Mucosa of rectum (tissue), 2 donors: ENCODE data around the gene TRAPPC6A.

Experiments used
- H3K27ac ChIP-seq, 2 donors: one replicate each; pipeline ENCODE4 v1.7.0; 2013; ENCODE audit warnings: inconsistent platforms in 2 of 2, low read depth in 2 of 2, low read length in 2 of 2
- H3K27me3 ChIP-seq, 2 donors: one replicate each; pipeline ENCODE4 v1.7.0; 2013; ENCODE audit warnings: low read length in 2 of 2; ENCODE audit not compliant: control insufficient read depth in 2 of 2, insufficient read depth in 2 of 2
- H3K36me3 ChIP-seq, 2 donors: one replicate each; pipeline ENCODE4 v1.7.0; 2013; ENCODE audit warnings: low read length in 2 of 2; ENCODE audit not compliant: control insufficient read depth in 2 of 2, insufficient read depth in 2 of 2
- H3K4me1 ChIP-seq, 2 donors: one replicate each; pipeline ENCODE4 v1.7.0; 2013; ENCODE audit warnings: low read length in 2 of 2, mild to moderate bottlenecking in 1 of 2; ENCODE audit not compliant: control insufficient read depth in 2 of 2, insufficient read depth in 2 of 2
- H3K4me3 ChIP-seq, 2 donors: one replicate each; pipeline ENCODE4 v1.7.0; 2013; ENCODE audit warnings: low read length in 2 of 2
- H3K9ac ChIP-seq, 2 donors: one replicate each; pipeline ENCODE4 v1.7.0; 2013; ENCODE audit warnings: low read length in 2 of 2, low read depth in 1 of 2, mild to moderate bottlenecking in 1 of 2
- H3K9me3 ChIP-seq, 2 donors: one replicate each; pipeline ENCODE4 v1.7.0; 2013; ENCODE audit warnings: low read length in 2 of 2; ENCODE audit not compliant: control insufficient read depth in 2 of 2
- donor health status: healthy.
- donor health status: Normal muscosa, but diverticular disease.

The TRAPPC6A gene

GRCh38 chr19:45142016-45142725 lies 35.9 kb downstream of the TRAPPC6A start:
- Histone ChIP-seq H3K4me3 (no peak overlapping the region), H3K36me3 (peaks cover 24 to 27% of the 10 kb centered on the region in 2 donors), H3K27me3 (no peaks in the 10 kb centered on the region), H3K4me1 (no peaks in the 10 kb centered on the region), H3K9me3 (no peaks in the 10 kb centered on the region), H3K27ac (no peak overlapping the region), H3K9ac (no peak overlapping the region)

DNA sequence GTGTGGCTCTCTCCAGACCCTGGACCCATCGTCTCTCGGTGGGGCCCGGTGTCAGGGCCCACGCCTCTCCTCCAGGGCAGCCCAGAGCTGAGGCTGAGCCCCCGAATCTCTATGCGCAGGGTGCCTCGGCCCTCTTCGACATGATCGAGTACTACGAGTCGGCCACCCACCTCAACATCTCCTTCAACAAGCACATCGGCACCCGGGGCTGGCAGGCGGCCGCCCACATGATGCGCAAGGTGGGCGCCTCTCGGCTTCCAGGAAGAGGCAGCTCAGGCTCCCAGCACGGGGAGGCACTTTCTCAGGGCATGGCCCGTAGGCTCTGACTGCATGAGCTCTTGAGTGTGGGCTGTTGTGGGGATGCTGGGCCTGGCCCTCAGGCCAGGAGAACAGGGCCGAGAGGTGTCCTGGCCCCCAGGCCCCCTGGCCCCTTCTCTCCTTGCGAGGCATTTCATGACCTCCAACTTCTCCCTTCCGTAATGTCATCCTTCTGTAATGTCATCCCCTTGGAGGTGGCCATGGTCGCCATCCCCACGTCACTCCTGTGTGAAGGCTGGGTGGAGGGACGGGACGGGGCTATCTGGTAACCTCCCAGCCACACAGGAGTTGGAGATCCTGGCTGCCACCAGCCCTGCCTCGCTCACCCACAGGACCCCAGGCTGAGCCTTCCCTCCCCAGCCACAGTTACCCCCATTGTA lies 36.7 kb downstream of the TRAPPC6A start:
- H3K4me3 ChIP-seq = no peak overlapping the region
- H3K9ac ChIP-seq = no peak overlapping the region
- H3K36me3 ChIP-seq = peaks cover 24 to 26% of the 10 kb centered on the region in 2 donors
- H3K4me1 ChIP-seq = peaks cover 0 to 7% of the 10 kb centered on the region in 2 donors
- no peak overlapping the region for H3K27ac ChIP-seq
- no peaks in the 10 kb centered on the region for H3K9me3 ChIP-seq
- H3K27me3 ChIP-seq = no peaks in the 10 kb centered on the region

DNA sequence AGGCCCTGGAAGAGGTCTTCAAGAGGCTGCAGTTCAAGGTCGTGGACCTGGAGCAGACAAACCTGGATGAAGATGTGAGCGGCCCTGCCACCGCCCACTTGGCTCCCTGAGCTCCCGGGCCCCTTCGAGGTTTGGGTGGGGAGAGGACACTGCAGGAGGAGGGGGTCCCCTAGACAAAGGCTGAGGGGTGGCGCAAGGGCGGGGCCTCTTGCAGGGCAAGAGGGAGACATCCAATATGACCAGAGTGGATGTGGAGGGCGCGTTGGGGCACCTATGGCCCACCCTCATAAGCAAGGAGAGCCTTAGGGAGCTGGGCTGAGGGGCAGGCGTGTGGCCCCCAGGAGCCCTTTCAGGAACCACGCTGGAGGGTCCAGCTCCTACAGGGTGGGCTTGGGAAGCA lies 37.5 kb downstream of the TRAPPC6A start:
- Histone ChIP-seq H3K4me1 (peaks cover 0 to 8% of the 10 kb centered on the region in 2 donors), H3K9me3 (no peaks in the 10 kb centered on the region), H3K27me3 (no peaks in the 10 kb centered on the region), H3K36me3 (peaks cover 24 to 26% of the 10 kb centered on the region in 2 donors), H3K4me3 (no peak overlapping the region), H3K27ac (no peak overlapping the region), H3K9ac (no peak overlapping the region)

DNA sequence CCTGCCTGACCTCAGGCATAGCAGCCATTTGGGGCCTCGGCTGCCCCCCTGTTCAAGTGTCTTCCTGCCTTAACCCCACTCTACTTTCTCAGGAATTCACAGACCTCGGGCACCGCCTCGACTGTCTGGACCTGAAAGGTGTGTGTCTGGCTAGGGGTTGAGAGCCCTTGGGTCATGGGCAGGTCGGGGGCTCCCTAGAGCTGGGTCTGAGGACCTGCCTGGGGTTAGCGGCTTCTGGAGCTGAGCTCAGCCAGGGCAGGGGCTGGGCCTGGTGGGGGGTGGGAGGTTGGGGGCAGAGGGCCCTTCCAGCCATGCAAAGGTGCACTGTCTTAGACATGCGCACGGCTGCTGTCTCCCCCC lies 37.9 kb downstream of the TRAPPC6A start:
- Histone ChIP-seq H3K9ac (no peak overlapping the region), H3K27me3 (no peaks in the 10 kb centered on the region), H3K9me3 (no peaks in the 10 kb centered on the region), H3K27ac (no peak overlapping the region), H3K4me1 (peaks cover 0 to 8% of the 10 kb centered on the region in 2 donors), H3K4me3 (no peak overlapping the region), H3K36me3 (peaks cover 22 to 26% of the 10 kb centered on the region in 2 donors)

GRCh38 chr19:45139286-45140143 lies 38.5 kb downstream of the TRAPPC6A start:
- H3K36me3 ChIP-seq = peaks cover 22 to 26% of the 10 kb centered on the region in 2 donors
- no peak overlapping the region for H3K27ac ChIP-seq
- H3K9ac ChIP-seq = no peak overlapping the region
- no peaks in the 10 kb centered on the region for H3K9me3 ChIP-seq
- peaks cover 0 to 8% of the 10 kb centered on the region in 2 donors for H3K4me1 ChIP-seq
- no peaks in the 10 kb centered on the region for H3K27me3 ChIP-seq
- no peak overlapping the region for H3K4me3 ChIP-seq

DNA sequence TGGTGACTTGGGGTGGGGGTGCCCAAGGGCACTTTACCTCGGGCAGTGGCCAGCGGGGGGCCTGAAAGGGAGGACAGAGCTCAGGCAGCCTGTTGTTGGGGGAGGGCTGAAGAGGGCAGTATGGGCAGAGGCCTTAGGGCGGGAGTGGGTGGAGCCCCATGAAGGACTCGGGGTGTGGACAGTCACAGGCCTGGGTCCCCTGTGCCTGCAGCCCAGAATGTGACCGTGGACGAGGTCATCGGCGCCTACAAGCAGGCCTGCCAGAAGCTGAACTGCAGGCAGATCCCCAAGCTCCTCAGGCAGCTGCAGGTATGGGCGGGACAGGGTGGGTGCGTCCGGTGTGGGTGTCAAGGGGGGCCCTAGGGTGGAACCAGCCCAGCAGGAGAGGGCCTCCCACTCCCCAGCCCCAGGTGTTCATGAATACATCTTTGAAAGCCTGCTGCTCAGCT lies 39.7 kb downstream of the TRAPPC6A start:
- Histone ChIP-seq H3K36me3 (peaks cover 22 to 23% of the 10 kb centered on the region in 2 donors), H3K27ac (peak overlapping the region in 1 of 2 donors; percentile 29), H3K9ac (no peak overlapping the region), H3K9me3 (no peaks in the 10 kb centered on the region), H3K4me1 (peaks cover 0 to 8% of the 10 kb centered on the region in 2 donors), H3K4me3 (no peak overlapping the region), H3K27me3 (no peaks in the 10 kb centered on the region)

- Histone ChIP-seq H3K4me3 (no peak overlapping the region), H3K27me3 (no peaks in the 10 kb centered on the region), H3K9me3 (no peaks in the 10 kb centered on the region), H3K27ac (peak overlapping the region; percentile 58 to 72), H3K9ac (no peak overlapping the region), H3K4me1 (peaks cover 0 to 8% of the 10 kb centered on the region in 2 donors), H3K36me3 (peaks cover 14 to 15% of the 10 kb centered on the region in 2 donors)
These were observed 40.8 kb downstream of the TRAPPC6A start for GRCh38 chr19:45137179-45137761.

GRCh38 chr19:45136507-45137178 lies 41.4 kb downstream of the TRAPPC6A start:
- H3K9ac ChIP-seq = no peak overlapping the region
- H3K9me3 ChIP-seq = no peaks in the 10 kb centered on the region
- peaks cover 9% of the 10 kb centered on the region in 2 donors for H3K36me3 ChIP-seq
- peaks cover 0 to 8% of the 10 kb centered on the region in 2 donors for H3K4me1 ChIP-seq
- no peak overlapping the region for H3K4me3 ChIP-seq
- no peaks in the 10 kb centered on the region for H3K27me3 ChIP-seq
- peak overlapping the region; percentile 58 to 72 for H3K27ac ChIP-seq

DNA sequence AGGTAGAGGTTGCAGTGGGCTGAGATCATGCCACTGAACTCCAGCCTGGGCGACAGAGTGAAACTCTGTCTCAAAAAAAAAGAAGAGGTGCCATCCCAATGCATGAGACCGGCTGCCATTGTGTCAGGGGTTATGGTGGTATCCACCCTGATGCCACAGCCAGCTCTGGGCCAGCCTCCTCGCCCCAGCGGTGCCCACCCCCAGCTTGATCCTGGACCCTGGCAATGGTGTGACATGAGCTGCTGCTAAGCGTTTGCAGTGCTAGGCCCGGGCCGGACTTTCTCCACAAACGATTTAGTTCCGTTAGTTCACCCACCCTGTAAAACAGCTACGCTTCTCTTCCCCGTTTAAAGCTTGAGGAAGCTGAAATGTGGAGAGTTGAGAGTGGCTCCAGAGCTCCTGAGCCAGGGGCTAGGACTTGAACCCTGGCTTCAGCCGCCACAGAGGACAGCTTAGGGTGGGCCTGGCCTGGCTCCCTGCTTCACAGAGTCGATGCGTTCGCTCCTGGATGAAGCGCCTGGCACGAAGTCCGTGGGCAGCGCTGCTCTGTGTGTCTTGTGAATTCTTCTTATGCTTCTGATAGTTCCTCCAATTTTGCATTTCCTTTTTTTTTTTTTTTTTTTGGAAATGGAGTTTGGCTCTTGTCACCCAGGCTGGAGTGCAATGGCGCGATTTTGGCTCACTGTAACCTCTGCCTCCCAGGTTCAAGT lies 42.7 kb downstream of the TRAPPC6A start:
- Histone ChIP-seq H3K4me1 (peaks cover 0 to 8% of the 10 kb centered on the region in 2 donors), H3K27ac (no peak overlapping the region), H3K9ac (no peak overlapping the region), H3K36me3 (no peaks in the 10 kb centered on the region), H3K4me3 (no peak overlapping the region), H3K9me3 (no peaks in the 10 kb centered on the region), H3K27me3 (no peaks in the 10 kb centered on the region)
